AG08396 (cell line): ENCODE results near the gene RASSF7.
A peak's percentile ranks its signal among the peaks of the same experiment; 100 is the strongest.

ENCODE experiments used
- DNase-seq: peaks from one replicate; pipeline ENCODE4 v3.0.0; 2012; ENCODE audit warnings: low spot score, mixed read lengths

The RASSF7 gene

GRCh38 chr11:551596-551995 is 9.2 kb upstream of the RASSF7 start:
- DNase-seq, result no peak

GRCh38 chr11:553083-553987 is 7.4 kb upstream of the RASSF7 start:
- no peak for DNase-seq

DNA sequence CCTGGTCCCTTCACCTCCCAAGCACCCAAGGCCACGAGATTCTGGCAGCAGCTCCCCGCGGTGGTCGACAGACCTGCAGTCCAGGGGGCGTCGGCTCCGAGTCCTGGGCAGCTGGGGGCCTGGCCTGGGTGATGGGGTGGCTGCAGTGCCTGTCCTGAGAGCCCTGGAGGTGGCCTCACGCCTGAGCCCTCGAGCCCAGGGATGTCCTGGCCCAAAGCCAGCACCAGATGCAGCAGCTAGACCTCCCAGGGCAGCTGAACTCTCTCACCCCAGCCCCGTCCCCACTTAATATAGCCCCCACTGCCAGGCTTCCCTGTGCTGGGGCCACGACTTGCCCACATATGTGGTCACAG is 6.8 kb upstream of the RASSF7 start:
- no peak for DNase-seq

DNA sequence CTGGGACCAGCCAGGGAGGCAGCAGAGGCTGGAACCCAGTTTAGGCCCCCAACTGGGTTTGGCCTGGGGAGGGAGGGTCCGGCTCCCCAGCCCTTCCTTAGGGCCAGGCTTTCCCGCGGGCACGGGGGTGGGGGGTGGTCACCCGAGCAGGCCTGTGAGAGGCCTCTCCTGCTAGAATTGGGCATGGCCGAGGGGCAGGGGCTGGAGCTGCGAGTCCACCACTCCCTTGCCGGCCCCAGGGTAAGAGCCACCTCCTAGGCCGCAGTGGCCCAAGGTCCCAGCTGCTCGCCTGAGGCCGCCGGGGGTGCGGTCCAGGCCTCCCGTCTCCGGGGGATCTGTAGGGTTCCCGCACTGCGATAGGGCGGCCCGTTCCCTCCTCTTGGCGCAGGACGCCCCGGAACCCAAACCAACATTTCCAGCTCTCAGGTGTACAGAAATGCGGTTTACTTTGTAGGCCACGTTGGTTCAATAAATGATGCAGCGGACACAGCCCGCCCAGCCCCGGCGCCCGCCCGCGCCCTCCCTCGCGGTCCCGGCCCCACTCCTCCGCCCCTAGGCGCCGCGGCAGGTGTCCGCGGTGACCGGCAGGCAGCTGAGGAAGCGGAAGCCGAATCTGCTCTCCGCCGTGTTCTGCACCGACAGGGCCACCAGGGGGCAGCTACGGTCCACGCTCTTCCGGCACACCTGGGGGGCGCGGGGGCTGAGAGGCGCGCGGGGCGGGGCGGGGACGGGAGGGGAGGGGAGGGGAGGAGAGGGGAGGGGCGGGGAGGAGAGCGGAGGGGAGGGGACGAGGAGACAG is 6.1 kb upstream of the RASSF7 start:
- DNase-seq, result peak; percentile 74

- DNase-seq, result no peak
Observed at GRCh38 chr11:555227-555779, 5.5 kb upstream of the RASSF7 start.

DNA sequence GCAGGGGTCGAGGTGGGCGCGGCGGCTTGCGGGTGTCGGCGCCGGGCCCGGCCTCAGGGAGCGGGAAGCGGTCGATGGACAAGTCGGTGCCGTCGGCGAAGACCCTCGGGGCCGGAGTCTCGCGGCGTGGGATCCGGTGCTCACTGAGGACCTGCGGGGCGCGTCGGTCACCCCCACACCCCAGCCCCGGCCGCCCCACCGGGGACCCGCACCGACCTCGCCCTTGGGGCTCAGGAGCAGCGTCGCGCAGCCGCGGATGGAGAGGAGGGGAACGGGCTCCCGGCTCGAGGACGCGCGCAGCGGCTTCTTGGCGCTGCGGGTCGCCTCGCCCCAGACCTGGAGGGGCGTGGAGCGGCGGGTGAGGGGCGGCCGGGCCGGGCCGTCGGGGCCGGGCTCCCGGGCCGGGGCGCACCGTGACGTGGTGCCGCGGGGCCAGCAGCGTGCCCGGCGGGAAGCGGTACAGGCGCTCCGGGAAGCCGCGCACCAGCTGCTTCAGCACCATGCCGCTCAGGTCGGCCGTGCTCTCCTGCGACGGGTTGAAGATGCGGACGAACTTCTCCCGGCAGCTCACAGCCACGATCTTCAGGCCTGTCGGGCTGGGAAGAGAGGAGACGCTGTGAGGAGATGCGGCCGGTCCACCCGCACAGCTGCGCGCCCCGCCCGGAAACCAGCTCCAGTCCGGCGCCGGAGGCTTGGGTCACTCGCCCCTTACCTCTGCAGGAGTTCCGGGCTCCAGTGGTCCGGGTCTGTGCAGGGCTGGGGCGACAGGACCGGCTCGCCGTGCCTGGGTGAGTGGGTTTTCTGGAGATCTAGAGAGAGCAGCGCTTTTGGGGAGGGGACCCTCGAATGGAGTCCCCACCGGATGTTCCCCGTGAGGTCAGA is 4.7 kb upstream of the RASSF7 start:
- no peak for DNase-seq

DNA sequence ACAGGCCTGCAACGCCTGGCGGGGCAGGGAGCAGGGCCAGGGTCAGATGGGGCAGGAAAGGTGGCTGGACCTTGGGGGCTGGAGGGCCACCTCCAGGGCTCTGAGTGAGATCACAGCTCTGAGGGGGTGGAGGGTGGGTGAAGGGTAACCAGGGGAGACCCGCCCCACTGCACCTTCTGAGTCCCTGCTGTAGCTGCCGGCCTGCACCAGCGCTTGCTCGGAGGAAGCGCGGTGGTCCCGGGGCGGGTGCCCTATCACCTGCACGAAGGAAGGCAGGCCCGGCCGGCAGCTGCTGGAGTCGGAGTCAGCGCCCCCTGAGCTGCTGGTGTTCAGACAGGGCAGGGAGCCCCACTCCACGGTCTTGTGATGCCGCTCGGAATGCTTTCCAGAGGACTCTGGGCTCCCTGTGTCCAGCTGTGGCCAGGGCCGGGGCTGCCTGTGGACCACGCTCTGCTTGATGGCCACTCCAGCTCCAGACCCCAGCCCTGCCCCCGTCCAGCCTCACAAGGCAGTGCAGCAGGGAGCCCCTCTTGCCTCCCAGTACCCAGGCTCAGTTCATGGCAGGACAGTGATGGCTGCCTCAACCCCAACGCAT is 4.0 kb upstream of the RASSF7 start:
- DNase-seq, result no peak

- no peak for DNase-seq
Observed at GRCh38 chr11:557328-558132, 3.2 kb upstream of the RASSF7 start.

- no peak for DNase-seq
Observed at GRCh38 chr11:558503-558902, 2.3 kb upstream of the RASSF7 start.

GRCh38 chr11:559020-559620 is 1.6 kb upstream of the RASSF7 start:
- no peak for DNase-seq

DNA sequence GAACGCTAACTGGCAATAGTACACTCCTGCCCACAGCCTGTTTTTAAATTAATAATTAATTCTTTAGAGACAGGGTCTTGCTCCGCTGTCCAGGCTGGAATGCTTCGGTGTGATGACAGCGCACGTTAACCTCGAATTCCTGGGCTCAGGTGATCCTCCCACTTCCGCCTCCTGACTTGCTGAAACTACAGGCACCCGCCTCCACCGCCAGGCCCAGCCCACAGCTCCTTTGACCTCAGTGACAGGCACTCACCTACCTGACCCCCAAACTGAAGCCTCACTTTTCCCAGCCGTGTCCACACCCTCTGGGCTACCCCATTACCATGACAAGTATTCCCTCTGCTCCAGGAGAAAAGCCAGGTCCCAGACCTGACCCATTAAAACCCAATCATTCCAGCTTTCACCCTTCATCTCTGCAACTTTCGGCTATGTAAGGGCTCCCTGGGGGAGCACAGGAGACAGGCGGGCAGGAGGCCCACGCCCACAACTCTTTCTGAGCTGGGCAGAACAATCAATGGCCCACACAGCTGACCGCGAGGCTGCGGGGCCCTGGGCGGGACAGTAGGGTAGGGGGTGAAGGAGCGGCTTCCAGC is 962 bp upstream of the RASSF7 start:
- DNase-seq, result no peak

DNA sequence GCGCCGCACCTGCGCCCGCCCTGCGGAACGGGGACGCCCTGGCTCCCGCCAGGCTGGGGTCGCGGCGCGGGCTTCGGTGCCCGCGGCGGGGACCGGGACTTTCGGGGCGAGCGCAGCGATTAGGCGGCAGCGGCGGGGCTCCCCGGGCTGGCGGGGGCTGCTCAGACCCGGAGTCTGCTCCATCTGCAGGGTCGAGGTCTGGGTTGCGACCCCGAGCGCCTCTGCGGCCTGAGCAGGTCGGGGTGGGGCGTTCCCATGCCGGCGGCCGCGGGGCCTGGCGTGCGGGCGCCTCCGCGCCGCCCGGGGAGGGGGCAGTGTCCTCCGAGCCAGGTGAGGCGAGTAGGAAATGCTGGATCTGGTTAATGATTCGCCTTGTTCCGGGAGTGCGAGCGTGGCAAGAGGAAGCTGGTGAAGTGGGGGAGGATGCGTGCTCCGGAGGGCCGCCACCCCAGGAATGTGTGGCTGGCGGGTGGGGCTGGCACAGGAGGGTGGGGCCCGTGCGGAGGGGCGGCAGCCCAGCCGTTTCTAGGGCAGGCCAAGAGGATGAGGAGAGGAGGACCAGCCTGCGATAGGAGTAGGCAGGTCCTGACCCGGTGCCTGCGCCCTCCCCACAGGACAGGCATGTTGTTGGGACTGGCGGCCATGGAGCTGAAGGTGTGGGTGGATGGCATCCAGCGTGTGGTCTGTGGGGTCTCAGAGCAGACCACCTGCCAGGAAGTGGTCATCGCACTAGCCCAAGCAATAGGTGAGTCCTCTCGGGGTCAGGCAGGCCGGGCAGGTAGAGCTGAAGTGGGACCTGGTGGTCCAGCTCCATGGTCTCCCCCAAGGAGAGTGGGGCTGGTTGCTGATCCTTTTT is 606 bp downstream of the RASSF7 start:
- peak; percentile 56 for DNase-seq

DNA sequence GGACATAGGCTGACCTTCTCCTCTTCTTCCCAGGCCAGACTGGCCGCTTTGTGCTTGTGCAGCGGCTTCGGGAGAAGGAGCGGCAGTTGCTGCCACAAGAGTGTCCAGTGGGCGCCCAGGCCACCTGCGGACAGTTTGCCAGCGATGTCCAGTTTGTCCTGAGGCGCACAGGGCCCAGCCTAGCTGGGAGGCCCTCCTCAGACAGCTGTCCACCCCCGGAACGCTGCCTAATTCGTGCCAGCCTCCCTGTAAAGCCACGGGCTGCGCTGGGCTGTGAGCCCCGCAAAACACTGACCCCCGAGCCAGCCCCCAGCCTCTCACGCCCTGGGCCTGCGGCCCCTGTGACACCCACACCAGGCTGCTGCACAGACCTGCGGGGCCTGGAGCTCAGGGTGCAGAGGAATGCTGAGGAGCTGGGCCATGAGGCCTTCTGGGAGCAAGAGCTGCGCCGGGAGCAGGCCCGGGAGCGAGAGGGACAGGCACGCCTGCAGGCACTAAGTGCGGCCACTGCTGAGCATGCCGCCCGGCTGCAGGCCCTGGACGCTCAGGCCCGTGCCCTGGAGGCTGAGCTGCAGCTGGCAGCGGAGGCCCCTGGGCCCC is 1.4 kb downstream of the RASSF7 start:
- DNase-seq, result no peak

GRCh38 chr11:563066-563811 is 2.5 kb downstream of the RASSF7 start:
- DNase-seq, result no peak

GRCh38 chr11:563812-564578 is 3.2 kb downstream of the RASSF7 start:
- no peak for DNase-seq

GRCh38 chr11:565921-566509 is 5.2 kb downstream of the RASSF7 start:
- DNase-seq, result no peak
